ENCODE data around the gene SLC25A21.

The SLC25A21 gene

GRCh38 chr14:36652542-36653201 is 519.7 kb downstream of the SLC25A21 start:
- no peak for DNase-seq
- Histone ChIP-seq H3K36me3 (replicated peaks; ENCODE audit: insufficient read depth, low read length) (no peaks in the 10 kb centered on the region), H3K9me2 (replicated peaks; ENCODE audit: insufficient read depth, low read length) (no peaks in the 10 kb centered on the region), H4K20me1 (ENCODE audit: insufficient read depth, low read length) (no peaks in the 10 kb centered on the region), H3K9me3 (replicated peaks; ENCODE audit: insufficient read depth, low read length) (no peaks in the 10 kb centered on the region), H3K27ac (ENCODE audit: low read length) (no peak overlapping the region), H3K79me2 (ENCODE audit: low read length) (no peaks in the 10 kb centered on the region), H3K4me3 (ENCODE audit: low read length) (no peak overlapping the region), H3K9ac (ENCODE audit: low read length) (no peak overlapping the region), H3K27me3 (replicated peaks; ENCODE audit: insufficient read depth, low read length) (no peaks in the 10 kb centered on the region), H2AFZ (ENCODE audit: low read length) (no peak overlapping the region), H3K4me1 (ENCODE audit: low read length) (no peaks in the 10 kb centered on the region), H3F3A (ENCODE audit: insufficient read depth, low read length) (no peaks in the 10 kb centered on the region), H3K4me2 (ENCODE audit: low read depth, low read length) (no peak overlapping the region)
- no peak for TF ChIP-seq EZH2 (optimal IDR thresholded peaks at IDR 0.05; ENCODE audit: low read depth, low read length)
- no peak for TF ChIP-seq EZH2phosphoT487 (IDR thresholded peaks at IDR 0.05; ENCODE audit: low read length)
- TF ChIP-seq CTCF (IDR thresholded peaks at IDR 0.05; ENCODE audit: low read length): no peak

GRCh38 chr14:36649872-36650650 is 522.3 kb downstream of the SLC25A21 start:
- Histone ChIP-seq H3K4me2 (ENCODE audit: low read depth, low read length) (no peak overlapping the region), H3F3A (ENCODE audit: insufficient read depth, low read length) (no peaks in the 10 kb centered on the region), H2AFZ (ENCODE audit: low read length) (no peak overlapping the region), H3K9me2 (replicated peaks; ENCODE audit: insufficient read depth, low read length) (no peaks in the 10 kb centered on the region), H4K20me1 (ENCODE audit: insufficient read depth, low read length) (no peaks in the 10 kb centered on the region), H3K4me3 (ENCODE audit: low read length) (no peak overlapping the region), H3K27me3 (replicated peaks; ENCODE audit: insufficient read depth, low read length) (no peaks in the 10 kb centered on the region), H3K9me3 (replicated peaks; ENCODE audit: insufficient read depth, low read length) (no peaks in the 10 kb centered on the region), H3K4me1 (ENCODE audit: low read length) (no peaks in the 10 kb centered on the region), H3K9ac (ENCODE audit: low read length) (no peak overlapping the region), H3K79me2 (ENCODE audit: low read length) (no peaks in the 10 kb centered on the region), H3K27ac (ENCODE audit: low read length) (no peak overlapping the region), H3K36me3 (replicated peaks; ENCODE audit: insufficient read depth, low read length) (no peaks in the 10 kb centered on the region)
- no peak for DNase-seq
- TF ChIP-seq EZH2phosphoT487 (IDR thresholded peaks at IDR 0.05; ENCODE audit: low read length) (no peak), CTCF (IDR thresholded peaks at IDR 0.05; ENCODE audit: low read length) (no peak), EZH2 (optimal IDR thresholded peaks at IDR 0.05; ENCODE audit: low read depth, low read length) (no peak)

DNA sequence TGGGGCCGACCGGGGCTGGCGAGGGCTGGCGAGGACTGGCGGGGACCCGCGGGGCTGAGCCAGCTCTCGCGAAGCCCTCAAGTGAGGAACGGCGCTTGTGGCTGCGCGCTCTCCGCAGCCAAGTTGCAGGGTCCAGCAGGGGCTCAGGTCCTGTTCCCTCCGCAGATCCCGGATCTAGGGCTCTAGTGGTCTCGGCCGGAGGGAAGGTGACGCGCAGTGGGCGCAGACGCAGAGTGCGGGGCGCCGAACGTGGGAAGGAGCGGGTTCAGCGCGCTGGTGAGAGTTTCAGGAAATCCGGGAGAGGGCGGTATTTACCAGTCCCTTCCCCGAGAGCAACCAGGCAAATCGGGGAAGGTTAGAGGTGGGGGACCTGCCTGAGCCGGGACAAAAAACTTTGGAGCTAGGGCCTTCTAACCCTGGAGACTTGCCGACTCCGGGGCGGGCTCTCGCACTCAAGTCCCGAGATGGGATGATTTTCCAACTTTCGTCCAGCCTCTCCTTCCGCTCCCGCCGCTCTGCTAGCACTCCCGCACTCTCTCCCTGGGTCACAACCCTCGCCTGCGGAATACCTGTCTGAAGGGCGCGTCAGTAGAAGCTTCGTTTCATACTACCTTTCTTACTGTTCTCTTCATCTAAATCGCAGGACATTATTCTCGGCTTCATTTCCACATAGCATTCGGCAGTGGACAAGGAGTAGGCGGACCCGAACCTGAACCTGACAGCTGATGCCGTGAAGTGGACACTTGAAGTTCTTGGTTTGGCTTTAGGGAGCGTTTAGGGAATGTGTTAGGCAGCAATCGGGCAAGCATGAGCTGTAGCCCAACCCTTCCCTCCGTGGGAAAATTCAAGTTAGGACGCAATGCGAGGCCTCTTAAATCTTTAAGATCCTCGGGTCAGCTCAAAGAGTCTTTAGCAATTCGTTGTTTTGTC is 524.3 kb downstream of the SLC25A21 start:
- Histone ChIP-seq H3K4me2 (ENCODE audit: low read depth, low read length) (peak overlapping the region; percentile 70), H3K79me2 (ENCODE audit: low read length) (no peaks in the 10 kb centered on the region), H3K4me3 (ENCODE audit: low read length) (no peak overlapping the region), H3K9ac (ENCODE audit: low read length) (no peak overlapping the region), H3K9me3 (replicated peaks; ENCODE audit: insufficient read depth, low read length) (no peaks in the 10 kb centered on the region), H3K27me3 (replicated peaks; ENCODE audit: insufficient read depth, low read length) (no peaks in the 10 kb centered on the region), H3F3A (ENCODE audit: insufficient read depth, low read length) (no peaks in the 10 kb centered on the region), H3K4me1 (ENCODE audit: low read length) (no peaks in the 10 kb centered on the region), H3K27ac (ENCODE audit: low read length) (no peak overlapping the region), H3K36me3 (replicated peaks; ENCODE audit: insufficient read depth, low read length) (no peaks in the 10 kb centered on the region), H3K9me2 (replicated peaks; ENCODE audit: insufficient read depth, low read length) (no peaks in the 10 kb centered on the region), H4K20me1 (ENCODE audit: insufficient read depth, low read length) (no peaks in the 10 kb centered on the region), H2AFZ (ENCODE audit: low read length) (0 out of 2 replicates have a peak overlapping the region, but pooled peaks have one; percentile 38)
- TF ChIP-seq EZH2 (optimal IDR thresholded peaks at IDR 0.05; ENCODE audit: low read depth, low read length) (no peak), CTCF (IDR thresholded peaks at IDR 0.05; ENCODE audit: low read length) (no peak), EZH2phosphoT487 (IDR thresholded peaks at IDR 0.05; ENCODE audit: low read length) (no peak)
- DNase-seq: no peak

Data from MM.1S (cell line).